Measurements from ENCODE around the gene MYLK4.

DNA sequence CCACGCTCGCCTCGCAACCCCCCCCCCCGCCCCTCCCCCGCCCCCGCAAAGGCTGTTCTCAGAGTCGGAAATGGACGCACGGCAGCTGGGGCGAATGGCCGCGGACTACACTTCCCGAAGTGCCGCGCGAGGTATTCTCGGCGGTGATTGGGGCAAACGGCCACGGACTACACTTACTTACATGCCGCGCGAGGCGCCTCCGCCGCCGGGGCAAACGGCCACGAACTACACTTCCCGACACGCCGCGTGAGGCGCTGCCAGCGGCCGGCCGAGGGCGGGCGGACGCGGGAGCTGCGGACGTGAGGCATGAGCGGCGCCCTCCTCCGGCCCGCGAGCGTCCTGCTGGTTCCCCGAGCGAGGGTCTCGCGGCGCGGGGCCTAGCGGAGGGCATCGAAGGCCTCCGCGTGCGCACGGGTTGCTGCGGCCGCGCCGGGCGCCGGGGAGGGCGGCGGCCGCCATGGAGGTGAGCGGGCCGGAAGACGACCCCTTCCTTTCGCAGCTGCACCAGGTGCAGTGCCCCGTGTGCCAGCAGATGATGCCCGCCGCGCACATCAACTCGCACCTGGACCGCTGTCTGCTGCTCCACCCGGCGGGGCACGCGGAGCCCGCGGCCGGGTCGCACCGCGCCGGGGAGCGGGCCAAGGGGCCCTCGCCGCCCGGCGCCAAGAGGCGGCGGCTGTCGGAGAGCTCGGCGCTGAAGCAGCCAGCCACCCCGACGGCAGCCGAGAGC lies 14.6 kb upstream of the MYLK4 start, which contains the start of gene WRNIP1:
- TF ChIP-seq, protein P1, sequence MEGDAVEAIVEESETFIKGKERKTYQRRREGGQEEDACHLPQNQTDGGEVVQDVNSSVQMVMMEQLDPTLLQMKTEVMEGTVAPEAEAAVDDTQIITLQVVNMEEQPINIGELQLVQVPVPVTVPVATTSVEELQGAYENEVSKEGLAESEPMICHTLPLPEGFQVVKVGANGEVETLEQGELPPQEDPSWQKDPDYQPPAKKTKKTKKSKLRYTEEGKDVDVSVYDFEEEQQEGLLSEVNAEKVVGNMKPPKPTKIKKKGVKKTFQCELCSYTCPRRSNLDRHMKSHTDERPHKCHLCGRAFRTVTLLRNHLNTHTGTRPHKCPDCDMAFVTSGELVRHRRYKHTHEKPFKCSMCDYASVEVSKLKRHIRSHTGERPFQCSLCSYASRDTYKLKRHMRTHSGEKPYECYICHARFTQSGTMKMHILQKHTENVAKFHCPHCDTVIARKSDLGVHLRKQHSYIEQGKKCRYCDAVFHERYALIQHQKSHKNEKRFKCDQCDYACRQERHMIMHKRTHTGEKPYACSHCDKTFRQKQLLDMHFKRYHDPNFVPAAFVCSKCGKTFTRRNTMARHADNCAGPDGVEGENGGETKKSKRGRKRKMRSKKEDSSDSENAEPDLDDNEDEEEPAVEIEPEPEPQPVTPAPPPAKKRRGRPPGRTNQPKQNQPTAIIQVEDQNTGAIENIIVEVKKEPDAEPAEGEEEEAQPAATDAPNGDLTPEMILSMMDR (IDR thresholded peaks at IDR 0.05; ENCODE audit: extremely low read depth in 1 of 2, insufficient read depth in 1 of 2, low read depth in 1 of 2, low read length in 2 of 2) = peak; percentile 65 to 66
- TF ChIP-seq POLR2AphosphoS5 (IDR thresholded peaks at IDR 0.05; ENCODE audit: insufficient read depth, low read depth, low read length) = peak; percentile 12
